Esophagus squamous epithelium (tissue), 5 donors: ENCODE results near the gene EPAS1. TPM values are rescaled to one million over a fixed set of nuclear protein-coding genes. Genes with fewer than 3 reads are reported as not detected.

Experiments used
- DNase-seq: peaks from one replicate; lab custom pipeline; 2025; lab: John Stamatoyannopoulos, UW
- H3K27ac ChIP-seq, 4 donors: fragments of 200-600 bp; sonication (generic); one replicate each; pipeline ENCODE4 v1.5.1; 2016 to 2019; ENCODE audit warnings: mild to moderate bottlenecking in 1 of 4
- H3K27me3 ChIP-seq, 4 donors: fragments of 200-600 bp; sonication (generic); 1 replicate in 3 of 4; 2 replicates in 1 of 4; pipeline versions ENCODE4 v1.5.1 to v1.6.0; 2017 to 2021; ENCODE audit warnings: antibody characterized with exemption in 1 of 4
- H3K36me3 ChIP-seq, 3 donors: fragments of 200-600 bp; sonication (generic); one replicate each; pipeline ENCODE4 v1.5.1; 2016 to 2019
- H3K4me1 ChIP-seq, 3 donors: fragments of 200-600 bp; sonication (generic); one replicate each; pipeline ENCODE4 v1.5.1; 2017 to 2019
- H3K4me3 ChIP-seq, 4 donors: fragments of 200-600 bp; sonication (generic); 1 replicate in 3 of 4; 2 replicates in 1 of 4; pipeline ENCODE4 v1.5.1; 2016 to 2019; ENCODE audit warnings: mild to moderate bottlenecking in 2 of 4, moderate library complexity in 1 of 4
- H3K9me3 ChIP-seq, 3 donors: fragments of 200-600 bp; sonication (generic); one replicate each; pipeline ENCODE4 v1.5.1; 2016 to 2019
- CTCF ChIP-seq, 6 experiments: fragments of 450-650 bp in 4 of 6; fragments of 200-600 bp in 2 of 6; sonication (generic) in 2 of 6; IDR thresholded peaks; one replicate each; pipeline ENCODE4 v1.5.1; 2016 to 2019; ENCODE audit warnings: antibody characterized with exemption in 6 of 6, mild to moderate bottlenecking in 4 of 6, moderate library complexity in 4 of 6
- POLR2A ChIP-seq, 4 donors: fragments of 450-650 bp; IDR thresholded peaks; one replicate each; pipeline ENCODE4 v1.6.1; 2017; ENCODE audit warnings: antibody characterized with exemption in 4 of 4, mild to moderate bottlenecking in 4 of 4, moderate library complexity in 3 of 4
- WGBS, 2 donors: methylation state at CpG; one replicate each; pipeline ENCODE4 v1.1.5; 2018; 5-methylcytosine and 5-hydroxymethylcytosine counted together
- intact Hi-C: fragments of 100-400 bp; cut with DNase I; formaldehyde crosslinking; loops from one replicate; pipeline ENCODE4 v1.15.0; 2022
- total RNA-seq, 4 donors: library from RNA; depleted of rRNA; stranded (reverse); fragments of >200 nt; gene quantifications; one replicate each; pipeline ENCODE4 v1.1.0, GENCODE V29; 2016
- donor health status: DM: yes; HTN: yes; CAD: no.

EPAS1 gene
- total RNA-seq, 4 donors from 2014 or later = 86.7 to 151 (median 105) TPM

GRCh38 chr2:46302005-46302695, 4.9 kb downstream of the EPAS1 start:
- WGBS, 2 donors = 50 to 67% methylated on average over 4 of the region's 4 CpGs
- TF ChIP-seq CTCF (IDR thresholded peaks at IDR 0.05) = no peak
- TF ChIP-seq POLR2A (IDR thresholded peaks at IDR 0.05) = no peak
- H3K9me3 ChIP-seq = no peaks in the 10 kb centered on the region
- H3K4me3 ChIP-seq = peak overlapping the region in 2 of 4 donors; percentile 80 to 85
- peaks cover 18 to 79% (median 59%) of the 10 kb centered on the region in 3 donors for H3K4me1 ChIP-seq
- peak overlapping the region in 2 of 4 donors; percentile 22 to 95 for H3K27ac ChIP-seq
- no peaks in the 10 kb centered on the region for H3K27me3 ChIP-seq
- no peak for DNase-seq
- H3K36me3 ChIP-seq = no peaks in the 10 kb centered on the region
- intact Hi-C loops = loop anchor here (10.0 kb wide), 1 partner anchor 63 kb away; no protein-coding TSS in a partner anchor

GRCh38 chr2:46303233-46303632, 6.0 kb downstream of the EPAS1 start:
- H3K27ac ChIP-seq = peak overlapping the region in 3 of 4 donors; percentile 37 to 95 (median 71)
- intact Hi-C loops = loop anchor here (10.0 kb wide), 1 partner anchor 62 kb away; no protein-coding TSS in a partner anchor
- 67 to 71% methylated on average over 3 of the region's 3 CpGs for WGBS, 2 donors
- no peak for TF ChIP-seq POLR2A (IDR thresholded peaks at IDR 0.05)
- no peaks in the 10 kb centered on the region for H3K9me3 ChIP-seq
- no peak for DNase-seq
- peak overlapping the region in 2 of 4 donors; percentile 1 to 33 for H3K4me3 ChIP-seq
- no peaks in the 10 kb centered on the region for H3K36me3 ChIP-seq
- peaks cover 27 to 90% (median 70%) of the 10 kb centered on the region in 3 donors for H3K4me1 ChIP-seq
- no peaks in the 10 kb centered on the region for H3K27me3 ChIP-seq

- WGBS, 2 donors = 42 to 59% methylated on average over 5 of the region's 5 CpGs
- Histone ChIP-seq H3K27ac (peak overlapping the region in 3 of 4 donors; percentile 37 to 95 (median 71)), H3K9me3 (no peaks in the 10 kb centered on the region), H3K4me3 (peak overlapping the region in 2 of 4 donors; percentile 1 to 33), H3K36me3 (no peaks in the 10 kb centered on the region), H3K27me3 (no peaks in the 10 kb centered on the region), H3K4me1 (peaks cover 27 to 92% (median 74%) of the 10 kb centered on the region in 3 donors)
- no peak for DNase-seq
- intact Hi-C loops = loop anchor here (10.0 kb wide), 1 partner anchor 61 kb away; no protein-coding TSS in a partner anchor
- TF ChIP-seq CTCF (IDR thresholded peaks at IDR 0.05) (no peak), POLR2A (IDR thresholded peaks at IDR 0.05) (no peak)
Measured at GRCh38 chr2:46303822-46304221, 6.6 kb downstream of the EPAS1 start.

- Histone ChIP-seq H3K4me3 (no peak overlapping the region), H3K9me3 (no peaks in the 10 kb centered on the region), H3K27ac (peak overlapping the region in 2 of 4 donors; percentile 39 to 83), H3K36me3 (no peaks in the 10 kb centered on the region), H3K27me3 (no peaks in the 10 kb centered on the region), H3K4me1 (peaks cover 27 to 92% (median 81%) of the 10 kb centered on the region in 3 donors)
- intact Hi-C loops = loop anchor here (10.0 kb wide), 1 partner anchor 60 kb away; no protein-coding TSS in a partner anchor
- no peak for DNase-seq
- TF ChIP-seq CTCF (IDR thresholded peaks at IDR 0.05) = no peak
- no peak for TF ChIP-seq POLR2A (IDR thresholded peaks at IDR 0.05)
- WGBS, 2 donors = 61 to 73% methylated on average over 2 to 3 of the region's 3 CpGs
Measured at GRCh38 chr2:46304635-46305034, 7.4 kb downstream of the EPAS1 start.

GRCh38 chr2:46305187-46305586, 8.0 kb downstream of the EPAS1 start:
- no peaks in the 10 kb centered on the region for H3K27me3 ChIP-seq
- H3K36me3 ChIP-seq = no peaks in the 10 kb centered on the region
- peak overlapping the region in 3 of 4 donors; percentile 39 to 83 (median 56) for H3K27ac ChIP-seq
- no peaks in the 10 kb centered on the region for H3K9me3 ChIP-seq
- intact Hi-C loops = loop anchor here (10.0 kb wide), 1 partner anchor 60 kb away; no protein-coding TSS in a partner anchor
- DNase-seq = no peak
- 73 to 79% methylated on average over 3 of the region's 3 CpGs for WGBS, 2 donors
- H3K4me1 ChIP-seq = peaks cover 27 to 92% (median 81%) of the 10 kb centered on the region in 3 donors
- TF ChIP-seq CTCF (IDR thresholded peaks at IDR 0.05) = no peak
- no peak for TF ChIP-seq POLR2A (IDR thresholded peaks at IDR 0.05)
- no peak overlapping the region for H3K4me3 ChIP-seq
